GM19099 (cell line): ENCODE results near the gene PHEX.

ENCODE experiments used
- POLR2A ChIP-seq: IDR thresholded peaks from 3 replicates; pipeline ENCODE4 v1.6.1; 2011; ENCODE audit warnings: low read depth; ENCODE audit not compliant: insufficient read length; ENCODE audit errors: extremely low read depth

The PHEX gene

DNA sequence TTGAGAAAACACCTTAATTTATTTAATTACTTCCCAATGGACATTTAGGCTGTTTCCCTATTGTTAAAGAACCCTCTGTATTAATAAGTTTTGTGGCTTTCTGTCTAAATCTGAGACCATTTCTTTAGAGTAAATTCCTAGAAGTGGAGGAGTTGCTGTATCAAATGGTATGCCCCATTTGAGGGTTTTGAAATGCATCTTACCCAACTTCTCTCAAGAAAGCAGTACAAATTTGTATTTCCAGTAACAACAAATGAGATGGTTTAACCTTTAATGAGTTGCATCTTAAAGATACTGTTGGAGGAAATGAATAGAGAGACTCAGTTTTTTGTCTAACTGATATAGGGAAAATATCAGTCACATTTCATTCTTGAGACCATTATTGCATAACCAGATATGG, 170.1 kb downstream of the PHEX start:
- no peak for TF ChIP-seq POLR2A

GRCh38 chrX:22203186-22203585, 171.1 kb downstream of the PHEX start:
- no peak for TF ChIP-seq POLR2A

GRCh38 chrX:22206781-22207180, 174.7 kb downstream of the PHEX start:
- TF ChIP-seq POLR2A = no peak

GRCh38 chrX:22220941-22221340, 188.8 kb downstream of the PHEX start:
- TF ChIP-seq POLR2A = no peak

DNA sequence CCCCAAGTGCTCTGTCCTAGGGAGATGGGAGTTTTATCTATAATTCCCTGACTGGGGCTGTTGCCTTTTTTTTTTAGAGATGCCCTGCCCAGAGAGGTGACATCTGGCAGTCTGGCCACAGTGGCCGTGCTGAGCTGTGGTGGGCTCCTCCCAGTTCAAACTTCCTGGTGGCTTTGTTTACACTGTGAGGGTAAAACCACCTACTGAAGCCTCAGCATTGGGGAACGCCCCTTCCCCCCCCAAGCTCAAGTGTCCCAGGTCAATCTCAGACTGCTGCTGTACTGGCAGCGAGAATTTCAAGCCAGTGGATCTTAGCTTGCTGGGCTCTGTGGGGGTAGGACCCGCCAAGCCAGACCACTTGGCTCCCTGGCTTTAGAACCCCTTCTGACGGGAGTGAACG, 202.3 kb downstream of the PHEX start:
- TF ChIP-seq POLR2A = no peak

DNA sequence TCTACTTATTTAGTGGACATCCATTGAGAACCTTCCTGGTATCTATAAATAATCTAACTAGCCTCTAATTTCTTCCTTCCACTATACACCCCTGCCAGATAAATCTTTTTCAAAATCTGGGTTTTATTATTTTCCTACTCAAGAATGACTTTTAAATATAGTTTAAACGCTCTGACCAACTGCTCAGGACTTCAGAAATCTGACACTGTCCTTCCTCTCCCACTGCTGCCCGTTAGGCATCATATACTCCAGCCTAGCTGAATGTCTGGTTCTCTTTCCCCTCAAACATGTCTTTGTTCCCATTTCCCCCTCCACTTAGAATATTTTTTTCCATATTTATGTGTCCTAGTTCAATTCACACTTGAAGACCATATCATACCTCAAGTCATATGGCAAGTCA, 205.4 kb downstream of the PHEX start:
- TF ChIP-seq POLR2A = no peak

- TF ChIP-seq POLR2A = no peak
Observed at GRCh38 chrX:22246620-22247019, 214.5 kb downstream of the PHEX start.

GRCh38 chrX:22247169-22247568, 215.0 kb downstream of the PHEX start:
- TF ChIP-seq POLR2A = no peak

GRCh38 chrX:22248401-22248800, 216.3 kb downstream of the PHEX start:
- no peak for TF ChIP-seq POLR2A

DNA sequence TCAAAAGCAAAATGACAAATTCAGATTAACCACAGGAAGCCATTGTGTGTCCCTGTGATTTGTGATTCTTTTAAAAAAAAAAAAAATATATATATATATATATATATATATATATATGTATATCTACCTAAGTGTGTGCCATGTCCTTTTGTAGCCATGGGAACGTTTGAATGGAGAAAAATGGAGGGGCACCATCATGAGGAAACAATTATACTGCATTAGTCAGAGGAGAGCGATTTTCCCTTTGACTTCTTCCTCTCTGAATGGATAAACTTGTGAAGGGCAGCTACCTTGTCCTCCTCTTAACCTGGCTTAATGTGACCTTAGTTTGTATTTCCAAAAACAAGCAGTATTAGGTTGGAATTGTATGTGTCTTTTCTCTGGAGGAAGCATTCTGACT, 217.2 kb downstream of the PHEX start:
- TF ChIP-seq POLR2A = no peak

- TF ChIP-seq POLR2A = no peak
Observed at GRCh38 chrX:22268706-22269105, 236.6 kb downstream of the PHEX start.

GRCh38 chrX:22272613-22273012, 240.5 kb downstream of the PHEX start, which contains the start of gene CBLL2:
CBLL2 (plus strand) TSS chrX:22272913; CDS start chrX:22272992, 79 bp downstream.
- TF ChIP-seq POLR2A = no peak

GRCh38 chrX:22273714-22274317, 241.7 kb downstream of the PHEX start:
- no peak for TF ChIP-seq POLR2A

DNA sequence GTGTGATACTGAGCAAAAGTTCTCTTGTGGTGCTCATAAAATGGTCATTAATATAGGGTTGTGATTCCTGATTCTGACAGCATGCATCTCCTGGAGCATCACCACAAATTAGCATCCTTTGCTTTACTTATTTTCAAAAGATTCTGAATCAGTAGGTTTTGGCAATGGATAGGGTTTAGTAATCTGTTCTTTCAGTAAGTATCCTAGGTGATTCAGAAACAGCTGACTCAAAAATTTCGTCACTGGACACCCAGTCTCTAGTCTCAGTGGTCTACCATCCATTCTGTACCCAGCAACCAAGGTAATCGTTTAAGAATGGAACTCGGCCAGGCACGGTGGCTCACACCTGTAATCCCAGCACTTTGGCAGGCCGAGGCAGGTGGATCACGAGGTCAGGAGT, 244.7 kb downstream of the PHEX start:
- TF ChIP-seq POLR2A = no peak

GRCh38 chrX:22278375-22278774, 246.2 kb downstream of the PHEX start:
- no peak for TF ChIP-seq POLR2A

DNA sequence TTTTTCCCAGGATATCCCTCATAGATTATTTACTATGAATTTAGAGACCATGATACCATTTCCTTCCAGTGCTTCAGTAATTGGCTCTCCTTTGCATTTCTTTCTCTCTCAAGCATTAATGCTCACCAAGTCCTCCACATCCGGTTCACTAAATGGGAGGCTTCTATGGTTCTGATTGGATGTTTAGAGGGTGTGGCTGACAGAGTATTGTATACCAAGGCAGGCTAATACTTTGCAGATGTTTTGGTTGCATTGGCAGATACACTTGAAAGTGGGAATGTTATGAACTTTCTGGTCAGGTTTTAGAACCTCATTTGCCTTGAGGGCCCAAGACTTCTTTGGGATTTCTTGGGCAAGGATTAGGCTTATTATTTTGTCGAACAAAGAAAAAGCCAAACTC, 264.7 kb downstream of the PHEX start:
- no peak for TF ChIP-seq POLR2A

- no peak for TF ChIP-seq POLR2A
Observed at GRCh38 chrX:22300130-22300529, 268.0 kb downstream of the PHEX start.
